OCI-LY1 (cell line): Measurements from ENCODE around the gene STAP1.

Source experiments
- H2AFZ ChIP-seq: fragments of 200-600 bp; sonication (generic), shearing (Covaris generic); 2 replicates; pipeline ENCODE4 v1.6.0; 2014; ENCODE audit warnings: antibody characterized with exemption, mild to moderate bottlenecking, low read length
- H3F3A ChIP-seq: fragments of 200-600 bp; sonication (generic), shearing (Covaris generic); 2 replicates; pipeline ENCODE4 v1.6.0; 2014; ENCODE audit warnings: mild to moderate bottlenecking, antibody characterized with exemption, low read length, moderate library complexity; ENCODE audit not compliant: insufficient read depth
- H3K27ac ChIP-seq: fragments of 200-600 bp; sonication (generic); 2 replicates; pipeline ENCODE4 v1.5.1; 2014; ENCODE audit warnings: low read length, mixed run types, mild to moderate bottlenecking, low read depth; ENCODE audit not compliant: poor library complexity, severe bottlenecking
- H3K27me3 ChIP-seq: fragments of 200-600 bp; sonication (generic); 2 replicates; pipeline ENCODE4 v1.6.0; 2014; ENCODE audit warnings: antibody characterized with exemption, mild to moderate bottlenecking, low read length, moderate library complexity; ENCODE audit not compliant: insufficient read depth
- H3K36me3 ChIP-seq: fragments of 200-600 bp; sonication (generic); 2 replicates; pipeline ENCODE4 v1.6.1; 2014; ENCODE audit warnings: mild to moderate bottlenecking, antibody characterized with exemption, low read length, moderate library complexity, mixed read lengths; ENCODE audit not compliant: insufficient read depth
- H3K4me1 ChIP-seq: fragments of 200-600 bp; sonication (generic); 2 replicates; pipeline ENCODE4 v1.5.1; 2014; ENCODE audit warnings: mild to moderate bottlenecking, low read length, moderate library complexity; ENCODE audit not compliant: insufficient read depth, severe bottlenecking
- H3K4me2 ChIP-seq: fragments of 200-600 bp; sonication (generic), shearing (Covaris generic); 2 replicates; pipeline ENCODE4 v1.6.1; 2014; ENCODE audit warnings: low read length
- H3K4me3 ChIP-seq: fragments of 200-600 bp; sonication (generic); 2 replicates; pipeline ENCODE4 v1.5.1; 2014; ENCODE audit warnings: low read length, low read depth, mild to moderate bottlenecking, mixed read lengths; ENCODE audit not compliant: poor library complexity, severe bottlenecking
- H3K79me2 ChIP-seq: fragments of 200-600 bp; shearing (Covaris generic); 2 replicates; pipeline ENCODE4 v1.6.1; 2016; ENCODE audit warnings: mixed run types, low read length, mixed read lengths; ENCODE audit not compliant: insufficient read depth
- H3K9ac ChIP-seq: fragments of 200-600 bp; sonication (generic), shearing (Covaris generic); 2 replicates; pipeline ENCODE4 v1.6.1; 2014; ENCODE audit warnings: mild to moderate bottlenecking, low read length, mixed read lengths
- H3K9me2 ChIP-seq: fragments of 200-600 bp; sonication (generic), shearing (Covaris generic); 2 replicates; pipeline ENCODE4 v1.6.1; 2014; ENCODE audit warnings: low read depth, mild to moderate bottlenecking, low read length, mixed read lengths
- H3K9me3 ChIP-seq: fragments of 200-600 bp; shearing (Covaris generic); 2 replicates; pipeline ENCODE4 v1.6.1; 2014; ENCODE audit warnings: low read length, mixed read lengths
- H4K20me1 ChIP-seq: fragments of 200-600 bp; sonication (generic), shearing (Covaris generic); 2 replicates; pipeline ENCODE4 v1.6.0; 2016; ENCODE audit warnings: mild to moderate bottlenecking, low read length; ENCODE audit not compliant: insufficient read depth
- EZH2 ChIP-seq: fragments of 200-600 bp; sonication (generic), shearing (Covaris generic); IDR thresholded peaks from 2 replicates; pipeline ENCODE4 v1.8.0; 2017; ENCODE audit warnings: borderline replicate concordance, mixed run types, mild to moderate bottlenecking, antibody characterized with exemption, low read length, moderate library complexity, mixed read lengths
- TF ChIP-seq, protein P1 (sequence below): fragments of 200-600 bp; sonication (generic), shearing (Covaris generic); IDR thresholded peaks from 2 replicates; pipeline ENCODE4 v1.5.1; 2017; ENCODE audit warnings: mild to moderate bottlenecking, antibody characterized with exemption, low read length, moderate library complexity, mixed read lengths

The STAP1 gene, protein sequence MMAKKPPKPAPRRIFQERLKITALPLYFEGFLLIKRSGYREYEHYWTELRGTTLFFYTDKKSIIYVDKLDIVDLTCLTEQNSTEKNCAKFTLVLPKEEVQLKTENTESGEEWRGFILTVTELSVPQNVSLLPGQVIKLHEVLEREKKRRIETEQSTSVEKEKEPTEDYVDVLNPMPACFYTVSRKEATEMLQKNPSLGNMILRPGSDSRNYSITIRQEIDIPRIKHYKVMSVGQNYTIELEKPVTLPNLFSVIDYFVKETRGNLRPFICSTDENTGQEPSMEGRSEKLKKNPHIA

DNA sequence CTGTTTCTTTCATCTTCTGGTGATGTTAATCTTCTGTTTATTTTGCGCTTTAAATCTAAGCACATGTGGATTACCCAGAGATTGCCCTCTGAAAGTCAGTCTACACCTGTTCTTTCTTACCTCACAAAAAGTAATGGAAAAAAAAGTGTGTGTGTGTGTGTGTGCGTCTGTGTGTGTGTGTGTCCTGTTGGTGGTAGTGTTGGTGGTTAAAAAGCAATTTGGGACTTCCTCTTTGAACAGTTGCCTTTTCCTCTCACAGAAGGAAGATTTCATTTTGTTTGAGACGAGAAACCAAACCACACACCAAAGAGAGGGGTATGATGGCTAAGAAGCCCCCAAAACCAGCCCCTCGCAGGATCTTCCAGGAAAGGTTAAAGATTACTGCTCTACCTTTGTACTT lies at the start of gene STAP1:
Gene STAP1, plus strand, starts transcription at position 235 of the 400 bp plus-strand sequence. Its CDS starts 83 bp downstream, at position 318.
- Histone ChIP-seq H3K4me2 (peak within 1 kb of the TSS; percentile 90), H3K4me3 (peak within 1 kb of the TSS; percentile 86), H3F3A (no peaks in the 10 kb centered on the region), H3K9me3 (no peaks in the 10 kb centered on the region), H3K36me3 (peaks cover 22% of the 10 kb centered on the region), H2AFZ (no peak within 1 kb of the TSS), H3K9me2 (no peaks in the 10 kb centered on the region), H3K27me3 (no peaks in the 10 kb centered on the region), H3K9ac (peak within 1 kb of the TSS; percentile 94), H3K27ac (peak within 1 kb of the TSS; percentile 88), H3K79me2 (peaks cover 55% of the 10 kb centered on the region), H4K20me1 (no peaks in the 10 kb centered on the region), H3K4me1 (peaks cover 47% of the 10 kb centered on the region)
- TF ChIP-seq, protein P1, sequence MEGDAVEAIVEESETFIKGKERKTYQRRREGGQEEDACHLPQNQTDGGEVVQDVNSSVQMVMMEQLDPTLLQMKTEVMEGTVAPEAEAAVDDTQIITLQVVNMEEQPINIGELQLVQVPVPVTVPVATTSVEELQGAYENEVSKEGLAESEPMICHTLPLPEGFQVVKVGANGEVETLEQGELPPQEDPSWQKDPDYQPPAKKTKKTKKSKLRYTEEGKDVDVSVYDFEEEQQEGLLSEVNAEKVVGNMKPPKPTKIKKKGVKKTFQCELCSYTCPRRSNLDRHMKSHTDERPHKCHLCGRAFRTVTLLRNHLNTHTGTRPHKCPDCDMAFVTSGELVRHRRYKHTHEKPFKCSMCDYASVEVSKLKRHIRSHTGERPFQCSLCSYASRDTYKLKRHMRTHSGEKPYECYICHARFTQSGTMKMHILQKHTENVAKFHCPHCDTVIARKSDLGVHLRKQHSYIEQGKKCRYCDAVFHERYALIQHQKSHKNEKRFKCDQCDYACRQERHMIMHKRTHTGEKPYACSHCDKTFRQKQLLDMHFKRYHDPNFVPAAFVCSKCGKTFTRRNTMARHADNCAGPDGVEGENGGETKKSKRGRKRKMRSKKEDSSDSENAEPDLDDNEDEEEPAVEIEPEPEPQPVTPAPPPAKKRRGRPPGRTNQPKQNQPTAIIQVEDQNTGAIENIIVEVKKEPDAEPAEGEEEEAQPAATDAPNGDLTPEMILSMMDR = peak; percentile 16; the same call in 1 of the 2 replicates
- no peak for TF ChIP-seq EZH2

DNA sequence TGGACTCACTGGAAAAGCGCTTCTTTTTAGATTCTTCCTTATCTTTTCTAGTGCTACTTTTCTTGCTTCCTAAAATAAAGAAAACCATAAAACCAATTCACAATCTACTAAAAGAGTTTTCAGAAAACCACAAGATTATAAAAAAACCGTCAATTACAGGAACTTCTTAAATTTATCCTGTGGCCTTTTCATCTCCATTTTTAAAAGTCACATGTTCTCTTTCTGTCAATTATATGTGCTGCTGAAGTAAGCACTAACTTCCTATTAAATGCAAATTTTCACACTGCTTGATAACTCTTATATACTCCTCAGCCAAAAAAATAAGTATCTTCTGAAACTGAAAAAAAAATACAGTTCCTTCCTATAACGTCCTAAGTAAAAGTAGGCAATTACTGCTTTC lies 46.0 kb upstream of the STAP1 start:
- H2AFZ ChIP-seq = no peak overlapping the region
- no peak overlapping the region for H3K4me2 ChIP-seq
- no peak overlapping the region for H3K9ac ChIP-seq
- TF ChIP-seq EZH2 = no peak
- TF ChIP-seq, protein P1 = no peak
- peaks cover 89% of the 10 kb centered on the region for H3K36me3 ChIP-seq
- H3K9me2 ChIP-seq = no peaks in the 10 kb centered on the region
- H3F3A ChIP-seq = no peaks in the 10 kb centered on the region
- H3K27me3 ChIP-seq = no peaks in the 10 kb centered on the region
- no peaks in the 10 kb centered on the region for H3K9me3 ChIP-seq
- H3K4me1 ChIP-seq = no peaks in the 10 kb centered on the region
- H3K27ac ChIP-seq = no peak overlapping the region
- H3K79me2 ChIP-seq = no peaks in the 10 kb centered on the region; the same call in 1 of the 2 replicates
- no peak overlapping the region for H3K4me3 ChIP-seq
- H4K20me1 ChIP-seq = no peaks in the 10 kb centered on the region

DNA sequence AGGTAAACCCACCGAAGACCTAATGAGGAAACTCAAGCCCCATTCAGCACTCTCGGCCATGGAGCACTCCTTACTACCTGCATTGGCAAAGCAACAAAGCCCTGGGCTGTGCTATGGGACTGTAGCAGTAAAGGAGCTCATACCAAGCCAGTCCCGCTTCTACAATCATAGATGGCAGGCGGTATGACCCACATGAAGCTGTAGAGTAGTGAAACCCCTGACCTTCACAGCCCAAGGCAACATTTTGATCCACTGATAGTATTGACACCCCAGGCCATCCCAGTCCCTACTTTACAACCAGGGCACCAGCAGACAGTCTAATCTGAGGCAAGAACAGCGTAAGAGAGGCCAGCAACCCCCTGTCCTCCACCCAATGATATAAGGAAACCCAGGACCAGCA lies 38.4 kb upstream of the STAP1 start:
- Histone ChIP-seq H3K36me3 (peaks cover 65% of the 10 kb centered on the region), H3K9ac (no peak overlapping the region), H3K4me3 (no peak overlapping the region), H4K20me1 (no peaks in the 10 kb centered on the region), H3K27ac (no peak overlapping the region), H3K4me1 (no peaks in the 10 kb centered on the region), H3K4me2 (no peak overlapping the region), H3K27me3 (no peaks in the 10 kb centered on the region), H2AFZ (no peak overlapping the region), H3K9me2 (no peaks in the 10 kb centered on the region), H3K9me3 (no peaks in the 10 kb centered on the region), H3K79me2 (peaks cover 29% of the 10 kb centered on the region), H3F3A (no peaks in the 10 kb centered on the region)
- TF ChIP-seq EZH2 = no peak
- TF ChIP-seq, protein P1 = no peak
